Activated CD4-positive, alpha-beta T cell treated with anti-CD3 and anti-CD28 coated beads, Interleukin-2, amount 10 ng/mL, durations not matched to agents 7 days and 5 days (primary cell): Measurements from ENCODE around the gene POT1. TPM values are rescaled to one million over a fixed set of nuclear protein-coding genes. Genes with fewer than 3 reads are reported as not detected.

ENCODE experiments used
- CTCF ChIA-PET: fragments of 350-600 bp; sonication (Branson Sonifier 250); formaldehyde crosslinking; loops from one replicate; lab custom pipeline; 2021; ENCODE audit warnings: antibody characterized with exemption; lab: Charles Lee
- POLR2A ChIA-PET: fragments of 350-600 bp; sonication (Branson Sonifier 250); formaldehyde crosslinking; loops from one replicate; lab custom pipeline; 2021; ENCODE audit warnings: antibody characterized with exemption; lab: Charles Lee
- DNase-seq: peaks from one replicate; pipeline ENCODE4 v3.0.0-alpha.2; 2020
- H3K27ac Mint-ChIP-seq: one replicate; pipeline ENCODE4 v1.8.0; 2021; ENCODE audit warnings: mild to moderate bottlenecking, moderate library complexity, mixed read lengths
- H3K27me3 Mint-ChIP-seq: one replicate; pipeline ENCODE4 v1.8.0; 2021; ENCODE audit warnings: mixed read lengths
- H3K36me3 Mint-ChIP-seq: one replicate; pipeline ENCODE4 v1.8.0; 2021; ENCODE audit warnings: low read depth, mixed read lengths
- H3K4me1 Mint-ChIP-seq: one replicate; pipeline ENCODE4 v1.8.0; 2021; ENCODE audit warnings: mixed read lengths
- H3K4me3 Mint-ChIP-seq: one replicate; pipeline ENCODE4 v1.8.0; 2021; ENCODE audit warnings: mild to moderate bottlenecking, moderate library complexity, mixed read lengths
- H3K9me3 Mint-ChIP-seq: one replicate; pipeline ENCODE4 v1.8.0; 2021; ENCODE audit warnings: mixed read lengths
- total RNA-seq, 2 experiments: library from RNA; stranded (reverse); gene quantifications; one replicate each; pipeline ENCODE4 v1.2.3, GENCODE V29; 2021

The POT1 gene
- total RNA-seq, 2 experiments from 2014 or later: 27.8 to 36.2 TPM

DNA sequence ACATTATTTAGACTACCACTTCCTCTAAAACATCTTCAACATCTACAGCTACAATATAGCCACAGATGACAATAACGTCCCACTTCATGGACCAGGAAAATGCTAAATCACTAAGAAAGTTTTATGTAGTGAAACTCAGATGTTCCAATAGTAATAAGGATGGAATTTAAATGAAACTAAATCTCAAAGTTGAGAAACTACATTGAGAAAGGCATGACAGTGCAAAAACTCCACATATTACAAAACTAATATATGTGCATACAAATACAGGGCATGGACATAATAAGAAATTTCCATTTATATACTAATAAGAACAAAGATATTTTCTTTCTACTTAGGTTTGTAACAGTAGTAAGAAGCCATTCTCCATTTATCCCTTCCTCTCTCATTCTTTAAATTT is 31.1 kb downstream of the POT1 start:
- Mint-ChIP-seq H3K27ac (no peak overlapping the region), H3K36me3 (peaks cover 34% of the 10 kb centered on the region)

DNA sequence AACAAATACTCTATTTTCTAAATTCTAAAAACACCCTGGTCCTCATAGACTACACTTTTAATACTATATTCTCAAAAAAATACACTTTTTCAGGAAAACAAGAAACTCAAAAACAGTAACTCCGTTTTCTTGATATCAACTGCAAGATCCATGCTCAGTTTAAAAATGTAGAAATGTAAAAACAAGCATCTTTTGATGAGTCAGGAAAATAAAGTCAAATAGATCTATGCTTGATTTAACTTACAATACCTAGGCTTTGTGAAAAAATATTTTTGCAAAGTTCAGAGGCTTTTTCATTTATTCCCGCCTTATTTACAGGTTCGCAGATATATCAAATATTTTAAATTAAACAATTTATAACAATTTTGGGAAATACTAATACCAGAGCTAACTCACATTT is 33.6 kb downstream of the POT1 start:
- Mint-ChIP-seq H3K27ac (no peak overlapping the region), H3K9me3 (no peaks in the 10 kb centered on the region), H3K4me3 (no peak overlapping the region), H3K36me3 (peaks cover 27% of the 10 kb centered on the region), H3K27me3 (no peaks in the 10 kb centered on the region), H3K4me1 (no peaks in the 10 kb centered on the region)
- DNase-seq: no peak
- CTCF ChIA-PET: interaction anchor here (0.7 kb wide), 1 partner anchor 32 kb away, joined by 3 read pairs; no protein-coding TSS in a partner anchor
- POLR2A ChIA-PET: no interaction called here

More for the DNA sequence above, 31.1 kb downstream of the POT1 start:
- Mint-ChIP-seq H3K9me3 (peaks cover 2% of the 10 kb centered on the region), H3K27me3 (no peaks in the 10 kb centered on the region), H3K4me3 (no peak overlapping the region), H3K4me1 (no peaks in the 10 kb centered on the region)
- no peak for DNase-seq
- ChIA-PET CTCF (no interaction called here), POLR2A (no interaction called here)

- ChIA-PET CTCF (interaction anchor here (1.3 kb wide), 1 partner anchor 22 kb away, joined by 3 read pairs; no protein-coding TSS in a partner anchor), POLR2A (no interaction called here)
- H3K27me3 Mint-ChIP-seq: no peaks in the 10 kb centered on the region
- DNase-seq: no peak
- H3K4me1 Mint-ChIP-seq: no peaks in the 10 kb centered on the region
- no peak overlapping the region for H3K27ac Mint-ChIP-seq
- no peaks in the 10 kb centered on the region for H3K9me3 Mint-ChIP-seq
- H3K36me3 Mint-ChIP-seq: peaks cover 29% of the 10 kb centered on the region
- H3K4me3 Mint-ChIP-seq: no peak overlapping the region
Measured at GRCh38 chr7:124893140-124893827, 36.3 kb downstream of the POT1 start.

- Mint-ChIP-seq H3K36me3 (peaks cover 21% of the 10 kb centered on the region), H3K27ac (no peak overlapping the region), H3K4me3 (no peak overlapping the region), H3K27me3 (no peaks in the 10 kb centered on the region), H3K4me1 (no peaks in the 10 kb centered on the region), H3K9me3 (no peaks in the 10 kb centered on the region)
- CTCF ChIA-PET: interaction anchor here (1.8 kb wide), 1 partner anchor 14 kb away, joined by 5 read pairs; no protein-coding TSS in a partner anchor
- no peak for DNase-seq
- POLR2A ChIA-PET: no interaction called here
Measured at GRCh38 chr7:124887247-124887646, 42.4 kb downstream of the POT1 start.

DNA sequence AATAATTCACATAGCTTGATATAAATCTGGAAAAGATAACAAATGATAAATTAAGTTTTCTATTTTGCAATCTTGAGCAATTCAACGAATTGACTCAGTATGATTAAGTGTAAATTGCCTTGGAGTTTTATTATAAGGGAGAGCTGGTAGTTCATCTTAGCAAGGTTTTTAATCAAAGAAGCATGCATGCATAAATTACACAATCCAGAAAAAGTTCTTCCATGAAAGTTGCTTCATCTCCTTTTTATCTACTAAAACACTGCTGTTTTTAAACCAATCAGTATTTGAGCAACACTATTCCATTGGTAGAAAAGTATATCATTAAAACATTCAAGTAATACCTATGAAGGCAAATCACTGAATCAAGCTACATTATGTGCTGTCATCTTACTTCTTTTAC is 47.6 kb downstream of the POT1 start:
- Mint-ChIP-seq H3K36me3 (peaks cover 2% of the 10 kb centered on the region), H3K27me3 (no peaks in the 10 kb centered on the region), H3K27ac (no peak overlapping the region), H3K9me3 (no peaks in the 10 kb centered on the region), H3K4me3 (no peak overlapping the region), H3K4me1 (no peaks in the 10 kb centered on the region)
- POLR2A ChIA-PET: no interaction called here
- CTCF ChIA-PET: interaction anchor here (1.3 kb wide), 1 partner anchor 37 kb away, joined by 3 read pairs; no protein-coding TSS in a partner anchor
- DNase-seq: no peak

GRCh38 chr7:124879771-124880170 is 49.9 kb downstream of the POT1 start:
- CTCF ChIA-PET: no interaction called here
- peaks cover 2% of the 10 kb centered on the region for H3K36me3 Mint-ChIP-seq
- no peak overlapping the region for H3K27ac Mint-ChIP-seq
- POLR2A ChIA-PET: no interaction called here
- H3K27me3 Mint-ChIP-seq: no peaks in the 10 kb centered on the region
- no peaks in the 10 kb centered on the region for H3K4me1 Mint-ChIP-seq
- no peak for DNase-seq
- no peak overlapping the region for H3K4me3 Mint-ChIP-seq
- no peaks in the 10 kb centered on the region for H3K9me3 Mint-ChIP-seq

GRCh38 chr7:124879103-124879502 is 50.5 kb downstream of the POT1 start:
- peaks cover 2% of the 10 kb centered on the region for H3K36me3 Mint-ChIP-seq
- CTCF ChIA-PET: no interaction called here
- H3K9me3 Mint-ChIP-seq: no peaks in the 10 kb centered on the region
- H3K4me3 Mint-ChIP-seq: no peak overlapping the region
- H3K27ac Mint-ChIP-seq: no peak overlapping the region
- H3K27me3 Mint-ChIP-seq: no peaks in the 10 kb centered on the region
- no peak for DNase-seq
- POLR2A ChIA-PET: no interaction called here
- no peaks in the 10 kb centered on the region for H3K4me1 Mint-ChIP-seq

DNA sequence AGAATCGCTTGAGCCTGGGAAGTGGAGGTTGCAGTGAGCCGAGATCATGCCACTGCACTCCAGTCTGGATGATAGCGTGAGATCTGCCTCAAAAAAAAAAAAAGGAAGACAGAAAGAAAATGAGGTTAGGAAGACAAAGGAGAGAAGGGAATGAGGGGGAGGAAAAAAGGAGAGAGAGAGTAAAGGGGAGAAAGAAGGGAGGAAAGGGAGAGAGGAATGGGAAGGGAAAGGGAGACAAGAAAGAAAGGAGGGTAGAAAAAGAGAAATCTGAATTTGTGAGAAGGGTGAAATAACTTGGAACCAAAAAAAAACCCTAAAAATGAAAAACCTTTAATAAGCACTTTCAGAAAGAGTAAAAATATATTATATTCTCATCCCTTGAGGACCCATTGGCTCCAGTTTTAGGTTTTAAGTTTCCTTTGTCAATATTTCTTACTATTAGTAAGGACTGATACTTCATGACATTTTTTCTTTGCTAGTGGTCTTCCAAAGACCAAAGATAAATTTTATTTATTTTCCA is 54.9 kb downstream of the POT1 start:
- H3K4me3 Mint-ChIP-seq: no peak overlapping the region

DNA sequence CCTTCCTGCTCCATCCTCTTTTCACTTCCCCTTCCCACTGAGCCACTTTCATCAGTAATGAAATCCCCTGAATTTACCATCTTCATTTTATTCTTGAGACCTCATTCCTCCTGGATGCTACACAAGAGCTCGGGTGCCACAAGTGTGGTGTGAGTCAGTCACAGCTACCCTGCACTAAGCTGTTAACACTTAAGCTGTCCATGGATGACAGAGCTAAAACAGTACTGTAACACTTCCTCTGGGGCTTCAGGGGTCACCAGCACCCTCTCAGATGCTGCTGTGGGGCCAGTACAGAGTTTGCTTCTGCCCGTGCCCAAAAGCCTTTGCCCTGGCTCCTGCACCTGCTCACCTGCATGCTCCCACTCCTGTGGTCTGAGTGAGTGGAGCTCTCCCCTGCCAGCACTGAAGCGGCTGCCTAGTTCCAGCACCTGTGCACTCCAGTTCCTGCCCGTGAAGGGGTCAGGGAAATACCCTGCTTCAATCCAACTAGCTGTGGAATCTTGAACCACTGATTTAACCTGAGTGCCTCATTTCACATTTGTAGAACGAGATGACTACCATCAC is 71.9 kb downstream of the POT1 start:
- H3K4me1 Mint-ChIP-seq: no peaks in the 10 kb centered on the region
- no peak overlapping the region for H3K4me3 Mint-ChIP-seq
- peaks cover 21% of the 10 kb centered on the region for H3K36me3 Mint-ChIP-seq
- CTCF ChIA-PET: no interaction called here
- H3K27me3 Mint-ChIP-seq: no peaks in the 10 kb centered on the region
- no peaks in the 10 kb centered on the region for H3K9me3 Mint-ChIP-seq
- POLR2A ChIA-PET: interaction anchor here (0.6 kb wide), 1 partner anchor 505 kb away, joined by 3 read pairs; no protein-coding TSS in a partner anchor
- no peak overlapping the region for H3K27ac Mint-ChIP-seq
- no peak for DNase-seq

More for the DNA sequence above, 54.9 kb downstream of the POT1 start:
- CTCF ChIA-PET: no interaction called here
- no peak for DNase-seq
- Mint-ChIP-seq H3K36me3 (peaks cover 2% of the 10 kb centered on the region), H3K27ac (no peak overlapping the region), H3K9me3 (no peaks in the 10 kb centered on the region), H3K27me3 (no peaks in the 10 kb centered on the region), H3K4me1 (no peaks in the 10 kb centered on the region)
- POLR2A ChIA-PET: no interaction called here

- no peaks in the 10 kb centered on the region for H3K4me1 Mint-ChIP-seq
- H3K4me3 Mint-ChIP-seq: no peak overlapping the region
- H3K27me3 Mint-ChIP-seq: no peaks in the 10 kb centered on the region
- no peak overlapping the region for H3K27ac Mint-ChIP-seq
- POLR2A ChIA-PET: no interaction called here
- no peaks in the 10 kb centered on the region for H3K9me3 Mint-ChIP-seq
- H3K36me3 Mint-ChIP-seq: peaks cover 11% of the 10 kb centered on the region
- CTCF ChIA-PET: no interaction called here
- no peak for DNase-seq
Measured at GRCh38 chr7:124856299-124856888, 73.2 kb downstream of the POT1 start.

GRCh38 chr7:124843336-124843735 is 86.3 kb downstream of the POT1 start:
- no peak overlapping the region for H3K27ac Mint-ChIP-seq
- H3K27me3 Mint-ChIP-seq: no peaks in the 10 kb centered on the region
- ChIA-PET POLR2A (no interaction called here), CTCF (no interaction called here)
- no peak for DNase-seq
- no peaks in the 10 kb centered on the region for H3K9me3 Mint-ChIP-seq
- no peak overlapping the region for H3K4me3 Mint-ChIP-seq
- peaks cover 2% of the 10 kb centered on the region for H3K4me1 Mint-ChIP-seq
- H3K36me3 Mint-ChIP-seq: peaks cover 8% of the 10 kb centered on the region

- Mint-ChIP-seq H3K4me1 (peaks cover 2% of the 10 kb centered on the region), H3K9me3 (no peaks in the 10 kb centered on the region), H3K4me3 (no peak overlapping the region), H3K27ac (no peak overlapping the region), H3K27me3 (no peaks in the 10 kb centered on the region), H3K36me3 (peaks cover 3% of the 10 kb centered on the region)
- DNase-seq: no peak
- ChIA-PET POLR2A (no interaction called here), CTCF (no interaction called here)
Measured at GRCh38 chr7:124840435-124840834, 89.2 kb downstream of the POT1 start.

- H3K4me1 Mint-ChIP-seq: no peaks in the 10 kb centered on the region
- H3K9me3 Mint-ChIP-seq: no peaks in the 10 kb centered on the region
- no peak overlapping the region for H3K4me3 Mint-ChIP-seq
- ChIA-PET POLR2A (no interaction called here), CTCF (no interaction called here)
- H3K27ac Mint-ChIP-seq: no peak overlapping the region
- peaks cover 9% of the 10 kb centered on the region for H3K36me3 Mint-ChIP-seq
- no peak for DNase-seq
- no peaks in the 10 kb centered on the region for H3K27me3 Mint-ChIP-seq
Measured at GRCh38 chr7:124839687-124840086, 89.9 kb downstream of the POT1 start.
